Fibroblast of lung (primary cell): ENCODE results near the gene POTEE. TPM values are rescaled to one million over a fixed set of nuclear protein-coding genes. Genes with fewer than 3 reads are reported as not detected.
"Not testable (repeated sequence)": the region's sequence is repeated elsewhere in the genome, so short reads cannot be mapped to it uniquely, and the experiment has no call there.

Experiments used
- DNase-seq, 2 donors: peaks; one replicate each; pipeline versions ENCODE4 v3.0.0 to v3.0.0-alpha.2; 2010; ENCODE audit warnings: low read depth in 2 of 2
- H2AFZ ChIP-seq: 2 replicates; pipeline ENCODE4 v1.5.1; 2012; ENCODE audit warnings: low read length, control low read depth, inconsistent platforms
- H3K27ac ChIP-seq: 2 replicates; pipeline ENCODE4 v1.5.1; 2011; ENCODE audit warnings: low read length, control low read depth; ENCODE audit not compliant: insufficient read depth
- H3K27me3 ChIP-seq: 2 replicates; pipeline ENCODE4 v1.5.1; 2011; ENCODE audit warnings: mild to moderate bottlenecking, low read length; ENCODE audit not compliant: control insufficient read depth, insufficient read depth
- H3K36me3 ChIP-seq: 2 replicates; pipeline ENCODE4 v1.5.1; 2011; ENCODE audit warnings: low read length; ENCODE audit not compliant: control insufficient read depth, insufficient read depth
- H3K4me1 ChIP-seq: 2 replicates; pipeline ENCODE4 v1.5.1; 2011; ENCODE audit warnings: low read length; ENCODE audit not compliant: control insufficient read depth, insufficient read depth; ENCODE audit errors: extremely low read depth
- H3K4me2 ChIP-seq: 2 replicates; pipeline ENCODE4 v1.5.1; 2011; ENCODE audit warnings: low read length, control low read depth; ENCODE audit not compliant: insufficient read depth; ENCODE audit errors: extremely low read depth
- H3K4me3 ChIP-seq, 4 experiments: fragments of 200-600 bp in 1 of 4; sonication (generic) in 1 of 4; replicated peaks in 1 of 4; 2 replicates each; pipeline ENCODE4 v1.5.1; 2011 to 2016; ENCODE audit warnings: low read length in 4 of 4, low read depth in 3 of 4, mild to moderate bottlenecking in 3 of 4, control low read depth in 2 of 4, inconsistent platforms in 1 of 4, mixed read lengths in 1 of 4; ENCODE audit not compliant: insufficient read depth in 1 of 4; ENCODE audit errors: control extremely low read depth in 1 of 4
- H3K79me2 ChIP-seq: 2 replicates; pipeline ENCODE4 v1.5.1; 2012; ENCODE audit warnings: mild to moderate bottlenecking, low read length, inconsistent platforms; ENCODE audit not compliant: control insufficient read depth, insufficient read depth
- H3K9ac ChIP-seq: 2 replicates; pipeline ENCODE4 v1.5.1; 2011; ENCODE audit warnings: mild to moderate bottlenecking, low read length, control low read depth; ENCODE audit not compliant: insufficient read depth
- H3K9me3 ChIP-seq: 2 replicates; pipeline ENCODE4 v1.5.1; 2012; ENCODE audit warnings: low read depth, low read length; ENCODE audit not compliant: control insufficient read depth, insufficient read depth
- H4K20me1 ChIP-seq: 2 replicates; pipeline ENCODE4 v1.5.1; 2011; ENCODE audit warnings: low read length; ENCODE audit not compliant: control insufficient read depth, insufficient read depth; ENCODE audit errors: extremely low read depth
- CTCF ChIP-seq, 2 donors: IDR thresholded peaks in 1 of 2; conservative IDR thresholded peaks in 1 of 2; 1 replicate in 1 of 2; 2 replicates in 1 of 2; pipeline ENCODE4 v1.5.1; 2011 to 2012; ENCODE audit warnings: low read length in 2 of 2, control low read depth in 1 of 2, inconsistent platforms in 1 of 2, low read depth in 1 of 2, mild to moderate bottlenecking in 1 of 2
- EZH2 ChIP-seq: IDR thresholded peaks from 2 replicates; pipeline ENCODE4 v1.5.1; 2012; ENCODE audit warnings: low read length, control low read depth, mild to moderate bottlenecking; ENCODE audit errors: missing control alignments
- polyA plus RNA-seq, 2 donors: library from polyadenylated mRNA; depleted of rRNA in 1 of 2; stranded (reverse) in 1 of 2; unstranded in 1 of 2; fragments of >200 nt; gene quantifications; 2 replicates each; pipeline ENCODE4 v1.2.1, GENCODE V29; 2011 to 2012; ENCODE audit warnings: missing spikeins in 1 of 2
- total RNA-seq: library from RNA; depleted of rRNA; stranded (reverse); fragments of >200 nt; gene quantifications from 2 replicates; pipeline ENCODE4 v1.2.1, GENCODE V29; 2014

Gene POTEE
- total and polyA plus RNA-seq, 2 donors (not counting 1 experiment from before 2014, with no cell fraction given), result 0.02 TPM; not detected in 1

GRCh38 chr2:131193421-131193820, 15.9 kb upstream of the POTEE start:
- H3K4me1 ChIP-seq, H3K4me2 ChIP-seq, DNase-seq, H3K27me3 ChIP-seq, H3K27ac ChIP-seq, H3K36me3 ChIP-seq, H3K79me2 ChIP-seq, H3K9ac ChIP-seq, H3K4me3 ChIP-seq, H4K20me1 ChIP-seq, H3K9me3 ChIP-seq, H2AFZ ChIP-seq: not testable (repeated sequence)

GRCh38 chr2:131196186-131196585, 13.2 kb upstream of the POTEE start:
- H3K4me3 ChIP-seq, H3K36me3 ChIP-seq, H3K27ac ChIP-seq, H2AFZ ChIP-seq, H3K9me3 ChIP-seq, H3K79me2 ChIP-seq, H3K9ac ChIP-seq, H3K27me3 ChIP-seq, H3K4me1 ChIP-seq, H3K4me2 ChIP-seq, DNase-seq, H4K20me1 ChIP-seq: not testable (repeated sequence)

- Histone ChIP-seq H3K9me3 (no peaks in the 10 kb centered on the region), H2AFZ (no peak overlapping the region), H3K4me2 (no peak overlapping the region), H3K27ac (no peak overlapping the region), H3K36me3 (no peaks in the 10 kb centered on the region), H3K4me1 (no peaks in the 10 kb centered on the region), H3K27me3 (no peaks in the 10 kb centered on the region), H3K4me3 (no peak overlapping the region), H4K20me1 (no peaks in the 10 kb centered on the region), H3K9ac (no peak overlapping the region), H3K79me2 (no peaks in the 10 kb centered on the region)
- TF ChIP-seq CTCF (conservative IDR thresholded peaks at IDR 0.05 in 1 of 2, IDR thresholded peaks at IDR 0.05 in 1 of 2; ENCODE audit: low read depth in 1 of 2, low read length in 2 of 2) (no peak), EZH2 (no peak)
- no peak for DNase-seq
Observed at GRCh38 chr2:131201098-131201497, 8.2 kb upstream of the POTEE start.

GRCh38 chr2:131207839-131208238, 1.5 kb upstream of the POTEE start:
- H3K27ac ChIP-seq, H3K27me3 ChIP-seq, DNase-seq, H3K9ac ChIP-seq, H3K4me1 ChIP-seq, H3K4me3 ChIP-seq, H2AFZ ChIP-seq, H4K20me1 ChIP-seq, H3K36me3 ChIP-seq, H3K9me3 ChIP-seq, H3K79me2 ChIP-seq, H3K4me2 ChIP-seq: not testable (repeated sequence)

GRCh38 chr2:131209773-131210104, 403 bp downstream of the POTEE start:
- H3K4me3 ChIP-seq, H3K27me3 ChIP-seq, H4K20me1 ChIP-seq, H3K79me2 ChIP-seq, H3K9me3 ChIP-seq, H3K4me1 ChIP-seq, H3K4me2 ChIP-seq, H2AFZ ChIP-seq, H3K27ac ChIP-seq, DNase-seq, H3K36me3 ChIP-seq, H3K9ac ChIP-seq: not testable (repeated sequence)

- not testable (repeated sequence) for H3K9me3 ChIP-seq, H3K4me1 ChIP-seq, H3K27ac ChIP-seq, H3K9ac ChIP-seq, DNase-seq, H2AFZ ChIP-seq, H3K36me3 ChIP-seq, H4K20me1 ChIP-seq, H3K4me3 ChIP-seq, H3K27me3 ChIP-seq, H3K4me2 ChIP-seq, H3K79me2 ChIP-seq
Observed at GRCh38 chr2:131210434-131211211, 1.3 kb downstream of the POTEE start.
